K562 (cell line): Measurements from ENCODE around the gene DCTD. TPM values are rescaled to one million over a fixed set of nuclear protein-coding genes. Genes with fewer than 3 reads are reported as not detected.

Experiments
- ATAC-seq: fragments of 200-7000 bp; cut with Tn5 transposase; 3 replicates; pipeline ENCODE4 v1.9.1; 2020; ENCODE audit warnings: moderate library complexity
- BruUV-seq: library from RNA; stranded (reverse); fragments of 400-500 nt; replicated peaks from 2 replicates; lab custom pipeline; 2021; lab: Mats Ljungman, UMichigan
- CTCF ChIA-PET: fragments of 300-600 bp; formaldehyde crosslinking; extraction: SDS; loops from one replicate; lab custom pipeline; 2021; ENCODE audit warnings: low intra/inter-chr PET ratio; lab: Yijun Ruan, JAX
- POLR2A ChIA-PET: fragments of 300-600, 350-650 bp; sonication (Branson Sonifier 250); formaldehyde crosslinking; extraction: SDS; loops from one replicate; lab custom pipeline; 2021; ENCODE audit warnings: antibody characterized with exemption, inconsistent platforms; lab: Yijun Ruan, JAX
- DNase-seq, 4 experiments: peaks; one replicate each; pipeline versions ENCODE4 v3.0.0 to v3.0.0-alpha.2; 2011 to 2018; ENCODE audit warnings: low spot score in 3 of 4, mixed read lengths in 3 of 4; ENCODE audit errors: extremely low read depth in 1 of 4
- FAIRE-seq: peaks from 2 replicates; lab custom pipeline; 2011; peaks lifted over from hg19 to GRCh38; lab: Jason Lieb, UNC
- H2AFZ ChIP-seq: 2 replicates; pipeline ENCODE4 v1.6.0; 2011; ENCODE audit warnings: low read depth, low read length, control low read depth, inconsistent platforms
- H3K27ac ChIP-seq: fragments of 200-600 bp; 3 replicates; pipeline ENCODE4 v1.8.0; 2011; ENCODE audit warnings: low read depth, mild to moderate bottlenecking, control low read depth, inconsistent platforms, low read length, moderate library complexity, mixed read lengths; ENCODE audit errors: extremely low read depth
- H3K27me3 ChIP-seq, 2 experiments: fragments of 300-600 bp in 1 of 2; 2 replicates in 1 of 2; 3 replicates in 1 of 2; pipeline versions ENCODE4 v1.6.0 to v1.8.0; 2011; ENCODE audit warnings: inconsistent platforms in 2 of 2, low read length in 2 of 2, mild to moderate bottlenecking in 1 of 2, mixed read lengths in 1 of 2, moderate library complexity in 1 of 2; ENCODE audit not compliant: control insufficient read depth in 2 of 2, insufficient read depth in 2 of 2
- H3K36me3 ChIP-seq: fragments of 300-600 bp; 3 replicates; pipeline ENCODE4 v1.8.0; 2011; ENCODE audit warnings: mild to moderate bottlenecking, low read length, inconsistent platforms; ENCODE audit not compliant: control insufficient read depth, insufficient read depth
- H3K4me1 ChIP-seq, 2 experiments: fragments of 200-600 bp in 1 of 2; replicated peaks in 1 of 2; 2 replicates in 1 of 2; 3 replicates in 1 of 2; pipeline versions ENCODE4 v1.5.1 to v1.8.0; 2011; ENCODE audit warnings: inconsistent platforms in 2 of 2, low read length in 2 of 2, mild to moderate bottlenecking in 1 of 2, mixed read lengths in 1 of 2, moderate library complexity in 1 of 2; ENCODE audit not compliant: control insufficient read depth in 2 of 2, insufficient read depth in 2 of 2
- H3K4me2 ChIP-seq: 2 replicates; pipeline ENCODE4 v1.6.1; 2011; ENCODE audit warnings: low read length, control low read depth, inconsistent platforms, mixed read lengths; ENCODE audit not compliant: insufficient read depth
- H3K4me3 ChIP-seq: fragments of 200-600 bp; sonication (generic), shearing (Covaris generic); 2 replicates; pipeline ENCODE4 v1.5.1; 2016; ENCODE audit warnings: control low read depth, inconsistent platforms
- H3K79me2 ChIP-seq: fragments of 200-600 bp; 3 replicates; pipeline ENCODE4 v1.8.0; 2011; ENCODE audit warnings: low read length, inconsistent platforms; ENCODE audit not compliant: control insufficient read depth, insufficient read depth
- H3K9ac ChIP-seq, 2 experiments: 2 replicates each; pipeline versions ENCODE4 v1.6.0 to v1.6.1; 2011; ENCODE audit warnings: low read depth in 2 of 2, low read length in 2 of 2, control low read depth in 1 of 2, inconsistent platforms in 1 of 2, mild to moderate bottlenecking in 1 of 2, mixed read lengths in 1 of 2; ENCODE audit not compliant: insufficient read depth in 1 of 2
- H3K9me1 ChIP-seq: one replicate; pipeline ENCODE4 v1.6.0; 2011; ENCODE audit warnings: inconsistent platforms, mild to moderate bottlenecking, low read length, moderate library complexity; ENCODE audit not compliant: control insufficient read depth, insufficient read depth
- H3K9me3 ChIP-seq: replicated peaks from 2 replicates; pipeline ENCODE4 v1.5.1; 2011; ENCODE audit warnings: low read depth, low read length, inconsistent platforms; ENCODE audit not compliant: control insufficient read depth, insufficient read depth
- H4K20me1 ChIP-seq: replicated peaks from 2 replicates; pipeline ENCODE4 v1.6.1; 2011; ENCODE audit warnings: low read length, inconsistent platforms, mixed read lengths; ENCODE audit not compliant: control insufficient read depth, insufficient read depth
- HES1 ChIP-seq: fragments of 450-650 bp; IDR thresholded peaks from 2 replicates; pipeline ENCODE4 v1.6.1; 2016; ENCODE audit warnings: low read depth, mild to moderate bottlenecking, moderate library complexity
- ZNF217 ChIP-seq: sonication (generic); formaldehyde crosslinking; IDR thresholded peaks from 2 replicates; pipeline ENCODE4 v1.8.0; 2022; ENCODE audit warnings: mild to moderate bottlenecking, missing genetic modification reagents
- WGBS: fragments of 100-300 bp; shearing (Covaris generic); methylation state at CpG from one replicate; pipeline ENCODE4 v1.1.6; 2016; ENCODE audit warnings: low coverage, mixed read lengths; ENCODE audit not compliant: insufficient coverage; ENCODE audit errors: missing lambda C conversion rate; 5-methylcytosine and 5-hydroxymethylcytosine counted together
- in situ Hi-C: fragments of 300-500 bp; cut with MboI; formaldehyde crosslinking; loops from 4 replicates; pipeline ENCODE4 v1.15.0; 2018; ENCODE audit warnings: inconsistent platforms, mixed read lengths
- intact Hi-C: fragments of 100-400 bp; cut with micrococcal nuclease; formaldehyde crosslinking; loops from 2 replicates; pipeline ENCODE4 v1.14.2; 2022
- polyA plus RNA-seq, 8 experiments: library from polyadenylated mRNA; depleted of rRNA in 4 of 8; stranded (reverse) in 5 of 8; unstranded in 3 of 8; fragments of >200 nt; fragmentation: Nextera tagmentation in 2 of 8; fragmentation: Illumina TruSeq in 1 of 8; extraction: Ambion mirVana in 2 of 8; extraction: Trizol in 1 of 8; gene quantifications; 2 replicates each; pipeline versions ENCODE4 v1.2.1 to v1.2.3, GENCODE V29; 2011 to 2014; ENCODE audit warnings: inconsistent platforms in 1 of 8, missing spikeins in 1 of 8
- total RNA-seq, 7 experiments: library from RNA; depleted of rRNA in 6 of 7; stranded (reverse); fragments of >200 nt in 6 of 7; fragmentation: Illumina TruSeq in 2 of 7; extraction: Trizol in 2 of 7; gene quantifications; 2 replicates each; pipeline versions ENCODE4 v1.2.1 to v1.2.3, GENCODE V29; 2011 to 2021; ENCODE audit warnings: low replicate concordance in 1 of 7
- TF ChIP-seq, protein P1 (sequence below): fragments of 250-450 bp; sonication (Bioruptor Pico); IDR thresholded peaks from 2 replicates; pipeline ENCODE4 v1.4.0; 2020; ENCODE audit warnings: mild to moderate bottlenecking, moderate library complexity

The DCTD gene
- total and polyA plus RNA-seq, 9 of the 15 experiments (the other 6 are each of a cell fraction or from before 2014, with no cell fraction given) = 38.7 to 114 (median 76.5) TPM

- Histone ChIP-seq H3K27ac (no peak overlapping the region), H3K9me3 (no peaks in the 10 kb centered on the region), H3K9ac (peak overlapping the region in 1 of 2 experiments; percentile 7; a peak in 1 of 4 replicates), H3K79me2 (peaks cover 2% of the 10 kb centered on the region; the same call in 1 of the 3 replicates), H4K20me1 (no peaks in the 10 kb centered on the region), H3K36me3 (peaks cover 87% of the 10 kb centered on the region), H3K4me3 (no peak overlapping the region), H3K4me1 (no peaks in the 10 kb centered on the region), H3K9me1 (no peaks in the 10 kb centered on the region), H3K4me2 (no peak overlapping the region), H2AFZ (no peak overlapping the region), H3K27me3 (no peaks in the 10 kb centered on the region)
- no peak for FAIRE-seq
- ChIA-PET CTCF (no interaction called here), POLR2A (interaction anchor here (0.9 to 1.0 kb wide), 3 partner anchors 27 to 187 kb away, joined by 3 to 4 read pairs (median 3); no protein-coding TSS in a partner anchor)
- ATAC-seq = no peak
- no peak for DNase-seq
- in situ Hi-C loops = no loop called here
- no TSS peak for BruUV-seq
- TF ChIP-seq HES1 = no peak
- TF ChIP-seq, protein P1, sequence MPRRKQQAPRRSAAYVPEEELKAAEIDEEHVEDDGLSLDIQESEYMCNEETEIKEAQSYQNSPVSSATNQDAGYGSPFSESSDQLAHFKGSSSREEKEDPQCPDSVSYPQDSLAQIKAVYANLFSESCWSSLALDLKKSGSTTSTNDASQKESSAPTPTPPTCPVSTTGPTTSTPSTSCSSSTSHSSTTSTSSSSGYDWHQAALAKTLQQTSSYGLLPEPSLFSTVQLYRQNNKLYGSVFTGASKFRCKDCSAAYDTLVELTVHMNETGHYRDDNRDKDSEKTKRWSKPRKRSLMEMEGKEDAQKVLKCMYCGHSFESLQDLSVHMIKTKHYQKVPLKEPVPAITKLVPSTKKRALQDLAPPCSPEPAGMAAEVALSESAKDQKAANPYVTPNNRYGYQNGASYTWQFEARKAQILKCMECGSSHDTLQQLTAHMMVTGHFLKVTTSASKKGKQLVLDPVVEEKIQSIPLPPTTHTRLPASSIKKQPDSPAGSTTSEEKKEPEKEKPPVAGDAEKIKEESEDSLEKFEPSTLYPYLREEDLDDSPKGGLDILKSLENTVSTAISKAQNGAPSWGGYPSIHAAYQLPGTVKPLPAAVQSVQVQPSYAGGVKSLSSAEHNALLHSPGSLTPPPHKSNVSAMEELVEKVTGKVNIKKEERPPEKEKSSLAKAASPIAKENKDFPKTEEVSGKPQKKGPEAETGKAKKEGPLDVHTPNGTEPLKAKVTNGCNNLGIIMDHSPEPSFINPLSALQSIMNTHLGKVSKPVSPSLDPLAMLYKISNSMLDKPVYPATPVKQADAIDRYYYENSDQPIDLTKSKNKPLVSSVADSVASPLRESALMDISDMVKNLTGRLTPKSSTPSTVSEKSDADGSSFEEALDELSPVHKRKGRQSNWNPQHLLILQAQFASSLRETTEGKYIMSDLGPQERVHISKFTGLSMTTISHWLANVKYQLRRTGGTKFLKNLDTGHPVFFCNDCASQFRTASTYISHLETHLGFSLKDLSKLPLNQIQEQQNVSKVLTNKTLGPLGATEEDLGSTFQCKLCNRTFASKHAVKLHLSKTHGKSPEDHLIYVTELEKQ (CRISPR knock-in tag) = no peak
- no peak for TF ChIP-seq ZNF217 (CRISPR knock-in tag)
- WGBS = 83% methylated on average over 10 of the region's 12 CpGs
- intact Hi-C loops = no loop called here
Observed at GRCh38 chr4:182904211-182904761, 12.9 kb downstream of the DCTD start.
